H1 (cell line): Measurements from ENCODE around the gene ZSCAN21. TPM values are rescaled to one million over a fixed set of nuclear protein-coding genes. Genes with fewer than 3 reads are reported as not detected.

ENCODE experiments used
- BCL11A ChIP-seq, 2 experiments: IDR thresholded peaks; one replicate each; pipeline ENCODE4 v1.6.1; 2011; ENCODE audit warnings: low read depth in 2 of 2, low read length in 2 of 2, mild to moderate bottlenecking in 2 of 2
- EP300 ChIP-seq, 2 experiments: IDR thresholded peaks; 1 replicate in 1 of 2; 2 replicates in 1 of 2; pipeline ENCODE4 v1.6.1; 2011 to 2012; ENCODE audit warnings: low read depth in 2 of 2, low read length in 2 of 2, mild to moderate bottlenecking in 2 of 2, borderline replicate concordance in 1 of 2, inconsistent platforms in 1 of 2, moderate library complexity in 1 of 2
- POU5F1 ChIP-seq: IDR thresholded peaks from 2 replicates; pipeline ENCODE4 v1.6.1; 2011; ENCODE audit warnings: low read depth, mild to moderate bottlenecking, low read length, moderate library complexity
- SP4 ChIP-seq: IDR thresholded peaks from 2 replicates; pipeline ENCODE4 v1.6.1; 2012; ENCODE audit warnings: low read length, inconsistent platforms
- YY1 ChIP-seq: IDR thresholded peaks from 2 replicates; pipeline ENCODE4 v1.6.1; 2011; ENCODE audit warnings: low read depth, mild to moderate bottlenecking, low read length
- polyA plus RNA-seq, 7 experiments: library from polyadenylated mRNA; depleted of rRNA in 3 of 7; stranded (reverse) in 5 of 7; unstranded in 2 of 7; fragments of >200 nt in 5 of 7; fragments of 200-250 nt in 2 of 7; gene quantifications; 1 replicate in 5 of 7; 2 replicates in 1 of 7; 4 replicates in 1 of 7; pipeline versions ENCODE4 v1.2.1 to v1.2.3, GENCODE V29; 2011 to 2013; ENCODE audit warnings: missing spikeins in 2 of 7, mixed read lengths in 2 of 7
- total RNA-seq: library from RNA; stranded (reverse); fragmentation: NEBNext Ultra II Directional; extraction: Animal tissue kit (Norgen Biotek cat#: 25700); gene quantifications from 2 replicates; pipeline ENCODE4 v1.2.1, GENCODE V29; 2021
- TF ChIP-seq, protein P1 (sequence below), 3 experiments: IDR thresholded peaks; 1 replicate in 2 of 3; 2 replicates in 1 of 3; pipeline versions ENCODE4 v1.5.1 to v1.6.1; 2011; ENCODE audit warnings: low read length in 3 of 3, mild to moderate bottlenecking in 3 of 3, inconsistent platforms in 2 of 3, low read depth in 1 of 3, moderate library complexity in 1 of 3; ENCODE audit not compliant: insufficient read depth in 1 of 3; ENCODE audit errors: control extremely low read depth in 1 of 3

ZSCAN21 gene
- total and polyA plus RNA-seq, 2 of the 8 experiments (the other 6 are each of a cell fraction or from before 2014, with no cell fraction given): 15.4 to 26.1 TPM

DNA sequence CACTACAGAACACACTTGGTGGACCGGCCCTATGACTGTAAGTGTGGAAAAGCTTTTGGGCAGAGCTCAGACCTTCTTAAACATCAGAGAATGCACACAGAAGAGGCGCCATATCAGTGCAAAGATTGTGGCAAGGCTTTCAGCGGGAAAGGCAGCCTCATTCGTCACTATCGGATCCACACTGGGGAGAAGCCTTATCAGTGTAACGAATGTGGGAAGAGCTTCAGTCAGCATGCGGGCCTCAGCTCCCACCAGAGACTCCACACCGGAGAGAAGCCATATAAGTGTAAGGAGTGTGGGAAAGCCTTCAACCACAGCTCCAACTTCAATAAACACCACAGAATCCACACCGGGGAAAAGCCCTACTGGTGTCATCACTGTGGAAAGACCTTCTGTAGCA, 14.6 kb downstream of the ZSCAN21 start (continued):
- TF ChIP-seq, protein P1, sequence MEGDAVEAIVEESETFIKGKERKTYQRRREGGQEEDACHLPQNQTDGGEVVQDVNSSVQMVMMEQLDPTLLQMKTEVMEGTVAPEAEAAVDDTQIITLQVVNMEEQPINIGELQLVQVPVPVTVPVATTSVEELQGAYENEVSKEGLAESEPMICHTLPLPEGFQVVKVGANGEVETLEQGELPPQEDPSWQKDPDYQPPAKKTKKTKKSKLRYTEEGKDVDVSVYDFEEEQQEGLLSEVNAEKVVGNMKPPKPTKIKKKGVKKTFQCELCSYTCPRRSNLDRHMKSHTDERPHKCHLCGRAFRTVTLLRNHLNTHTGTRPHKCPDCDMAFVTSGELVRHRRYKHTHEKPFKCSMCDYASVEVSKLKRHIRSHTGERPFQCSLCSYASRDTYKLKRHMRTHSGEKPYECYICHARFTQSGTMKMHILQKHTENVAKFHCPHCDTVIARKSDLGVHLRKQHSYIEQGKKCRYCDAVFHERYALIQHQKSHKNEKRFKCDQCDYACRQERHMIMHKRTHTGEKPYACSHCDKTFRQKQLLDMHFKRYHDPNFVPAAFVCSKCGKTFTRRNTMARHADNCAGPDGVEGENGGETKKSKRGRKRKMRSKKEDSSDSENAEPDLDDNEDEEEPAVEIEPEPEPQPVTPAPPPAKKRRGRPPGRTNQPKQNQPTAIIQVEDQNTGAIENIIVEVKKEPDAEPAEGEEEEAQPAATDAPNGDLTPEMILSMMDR (IDR thresholded peaks at IDR 0.05; ENCODE audit: control extremely low read depth in 1 of 3, insufficient read depth in 1 of 3, low read depth in 1 of 3, low read length in 3 of 3): no peak
- no peak for TF ChIP-seq POU5F1
- TF ChIP-seq SP4: no peak
- TF ChIP-seq YY1: no peak
- TF ChIP-seq BCL11A (IDR thresholded peaks at IDR 0.05; ENCODE audit: low read depth in 2 of 2, low read length in 2 of 2): no peak
- TF ChIP-seq EP300 (IDR thresholded peaks at IDR 0.05; ENCODE audit: borderline replicate concordance in 1 of 2, low read depth in 2 of 2, low read length in 2 of 2): no peak
